Naive thymus-derived CD4-positive, alpha-beta T cell (primary cell): Measurements from ENCODE around the gene UBE2C. TPM values are rescaled to one million over a fixed set of nuclear protein-coding genes. Genes with fewer than 3 reads are reported as not detected.
"Not testable (repeated sequence)": the region's sequence is repeated elsewhere in the genome, so short reads cannot be mapped to it uniquely, and the experiment has no call there.

Experiments used
- ATAC-seq: fragments of 150-1000 bp; cut with Tn5 transposase; 2 replicates; pipeline ENCODE4 v1.10.0; 2021; ENCODE audit warnings: mild to moderate bottlenecking, moderate library complexity
- CTCF ChIA-PET: fragments of 350-600 bp; sonication (Branson Sonifier 250); formaldehyde crosslinking; loops from one replicate; lab custom pipeline; 2021; ENCODE audit warnings: antibody characterized with exemption; lab: Charles Lee
- POLR2A ChIA-PET: fragments of 350-600 bp; sonication (Branson Sonifier 250); formaldehyde crosslinking; loops from one replicate; lab custom pipeline; 2021; ENCODE audit warnings: antibody characterized with exemption, inconsistent platforms; lab: Charles Lee
- DNase-seq, 9 donors: peaks; one replicate each; pipeline versions ENCODE4 v3.0.0 to v3.0.0-alpha.2; 2020 to 2022; ENCODE audit warnings: mixed read lengths in 1 of 9
- H3K27ac ChIP-seq: one replicate; pipeline ENCODE4 v1.7.0; 2013; ENCODE audit warnings: mild to moderate bottlenecking, low read depth, low read length, moderate library complexity
- H3K27me3 ChIP-seq, 2 donors: one replicate each; pipeline ENCODE4 v1.7.0; 2013; ENCODE audit warnings: low read length in 2 of 2, mild to moderate bottlenecking in 2 of 2, moderate library complexity in 2 of 2; ENCODE audit not compliant: control insufficient read depth in 2 of 2, insufficient read depth in 2 of 2
- H3K36me3 ChIP-seq, 3 experiments: 1 replicate in 2 of 3; 2 replicates in 1 of 3; pipeline ENCODE4 v1.7.0; 2013; ENCODE audit warnings: low read length in 3 of 3, mild to moderate bottlenecking in 3 of 3, moderate library complexity in 1 of 3; ENCODE audit not compliant: insufficient read depth in 3 of 3, control insufficient read depth in 2 of 3
- H3K4me1 ChIP-seq, 2 donors: one replicate each; pipeline ENCODE4 v1.7.0; 2013; ENCODE audit warnings: low read length in 2 of 2, mild to moderate bottlenecking in 2 of 2, moderate library complexity in 1 of 2; ENCODE audit not compliant: control insufficient read depth in 2 of 2, insufficient read depth in 2 of 2
- H3K4me3 ChIP-seq: 2 replicates; pipeline ENCODE4 v1.7.0; 2013; ENCODE audit warnings: mild to moderate bottlenecking, low read length
- H3K9me3 ChIP-seq, 3 experiments: 1 replicate in 2 of 3; 2 replicates in 1 of 3; pipeline ENCODE4 v1.7.0; 2013; ENCODE audit warnings: low read length in 3 of 3; ENCODE audit not compliant: control insufficient read depth in 2 of 3
- H3K27ac Mint-ChIP-seq, 9 donors: one replicate each; pipeline ENCODE4 v1.8.0; 2020 to 2022; ENCODE audit warnings: mixed read lengths in 9 of 9, mild to moderate bottlenecking in 8 of 9, moderate library complexity in 5 of 9, inconsistent platforms in 2 of 9
- H3K27me3 Mint-ChIP-seq, 5 donors: one replicate each; pipeline ENCODE4 v1.8.0; 2021 to 2022; ENCODE audit warnings: mixed read lengths in 5 of 5, mild to moderate bottlenecking in 1 of 5
- H3K36me3 Mint-ChIP-seq, 5 donors: one replicate each; pipeline ENCODE4 v1.8.0; 2020 to 2022; ENCODE audit warnings: mixed read lengths in 5 of 5, mild to moderate bottlenecking in 3 of 5, inconsistent platforms in 1 of 5
- H3K4me1 Mint-ChIP-seq, 7 donors: one replicate each; pipeline ENCODE4 v1.8.0; 2020 to 2022; ENCODE audit warnings: mixed read lengths in 7 of 7, mild to moderate bottlenecking in 3 of 7, inconsistent platforms in 1 of 7
- H3K4me3 Mint-ChIP-seq, 10 donors: one replicate each; pipeline ENCODE4 v1.8.0; 2020 to 2022; ENCODE audit warnings: mild to moderate bottlenecking in 10 of 10, mixed read lengths in 10 of 10, moderate library complexity in 6 of 10, inconsistent platforms in 2 of 10
- H3K9me3 Mint-ChIP-seq, 11 donors: one replicate each; pipeline ENCODE4 v1.8.0; 2020 to 2022; ENCODE audit warnings: mixed read lengths in 11 of 11, mild to moderate bottlenecking in 4 of 11, inconsistent platforms in 1 of 11, moderate library complexity in 1 of 11
- intact Hi-C, 2 donors: fragments of 100-400 bp; cut with micrococcal nuclease; formaldehyde crosslinking; loops; one replicate each; pipeline ENCODE4 v1.15.1; 2023
- polyA plus RNA-seq, 2 donors: library from polyadenylated mRNA; unstranded; fragments of 300-500 nt; fragmentation: Illumina TruSeq; gene quantifications; one replicate each; pipeline ENCODE4 v1.2.3, GENCODE V29; 2021
- total RNA-seq, 6 experiments: library from RNA in 5 of 6; stranded (reverse) in 5 of 6; gene quantifications; 1 replicate in 5 of 6; 2 replicates in 1 of 6; pipeline ENCODE4 v1.2.3 and lab custom pipeline; 2021 to 2026

UBE2C gene
- total and polyA plus RNA-seq, 7 experiments from 2014 or later = 0.50 to 129 (median 0.75) TPM; not detected in 3

DNA sequence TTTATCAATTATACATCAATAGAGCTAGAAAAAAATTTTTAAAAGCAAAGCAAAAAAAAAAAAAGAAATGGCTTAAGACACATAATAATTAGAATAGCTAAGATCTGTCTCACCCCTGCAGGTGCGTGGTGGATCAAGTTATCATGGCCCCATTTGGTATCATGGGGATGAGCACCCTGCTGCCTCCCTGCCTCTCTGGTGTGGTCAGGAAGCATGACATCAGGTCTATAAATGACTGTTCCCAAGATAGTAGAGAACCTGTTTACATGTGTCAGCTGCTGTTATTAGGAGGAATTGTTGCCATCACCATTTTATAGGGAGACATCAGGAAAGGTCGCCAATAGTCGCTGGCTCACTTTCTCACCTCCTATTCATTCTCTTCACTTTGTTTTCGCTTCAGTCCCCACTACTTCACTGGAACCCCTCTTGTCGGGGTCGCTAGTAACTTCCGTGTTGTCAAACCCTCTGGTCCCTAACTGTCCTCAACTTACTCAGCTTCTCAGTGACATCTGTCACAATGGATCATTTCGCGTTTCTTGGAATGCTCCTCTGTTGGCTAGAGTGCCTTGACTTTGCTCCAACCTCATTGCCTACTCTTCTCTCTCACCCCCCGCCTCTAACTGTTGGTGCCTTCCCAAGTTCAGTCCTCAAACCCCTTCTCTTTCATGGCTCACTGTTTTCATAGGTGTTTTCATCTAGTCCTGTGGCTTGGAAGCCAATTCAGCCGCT is 15.9 kb upstream of the UBE2C start:
- H3K4me3 ChIP-seq = no peak overlapping the region
- peaks cover 12 to 39% (median 20%) of the 10 kb centered on the region in 3 experiments for H3K36me3 ChIP-seq
- DNase-seq (no peak), ATAC-seq (no peak)
- H3K9me3 Mint-ChIP-seq = peaks cover 0 to 1% (median 0%) of the 10 kb centered on the region in 11 donors
- H3K27me3 ChIP-seq = no peaks in the 10 kb centered on the region
- no peak overlapping the region for H3K27ac ChIP-seq
- intact Hi-C loops = loop anchor here in 1 of 2 donors (5.0 to 10.0 kb wide), 3 partner anchors 96 to 568 kb away; partner anchors contain the start of genes CTSA, NEURL2 and PCIF1
- H3K36me3 Mint-ChIP-seq = peaks cover 4 to 31% (median 19%) of the 10 kb centered on the region in 5 donors
- peaks cover 18 to 32% (median 27%) of the 10 kb centered on the region in 7 donors for H3K4me1 Mint-ChIP-seq
- no peaks in the 10 kb centered on the region for H3K9me3 ChIP-seq
- no peak overlapping the region for H3K4me3 Mint-ChIP-seq
- H3K27ac Mint-ChIP-seq = no peak overlapping the region
- peaks cover 12 to 15% of the 10 kb centered on the region in 2 donors for H3K4me1 ChIP-seq
- no peaks in the 10 kb centered on the region for H3K27me3 Mint-ChIP-seq
- CTCF ChIA-PET = no interaction called here
- POLR2A ChIA-PET = interaction anchor here (0.6 kb wide), 1 partner anchor 1475 kb away, joined by 4 read pairs; no protein-coding TSS in a partner anchor

DNA sequence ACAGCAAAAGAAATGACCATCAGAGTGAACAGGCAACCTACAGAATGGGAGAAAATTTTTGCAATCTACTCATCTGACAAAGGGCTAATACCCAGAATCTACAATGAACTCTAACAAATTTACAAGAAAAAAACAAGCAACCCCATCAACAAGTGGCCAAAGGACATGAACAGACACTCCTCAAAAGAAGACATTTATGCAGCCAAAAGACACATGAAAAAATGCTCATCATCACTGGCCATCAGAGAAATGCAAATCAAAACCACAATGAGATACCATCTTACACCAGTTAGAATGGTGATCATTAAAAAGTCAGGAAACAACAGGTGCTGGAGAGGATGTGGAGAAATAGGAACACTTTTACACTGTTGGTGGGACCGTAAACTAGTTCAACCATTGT is 14.9 kb upstream of the UBE2C start:
- H3K27me3 ChIP-seq, H3K9me3 ChIP-seq, CTCF ChIA-PET, H3K27me3 Mint-ChIP-seq, POLR2A ChIA-PET, H3K4me3 ChIP-seq, H3K27ac ChIP-seq, ATAC-seq, H3K4me3 Mint-ChIP-seq, H3K9me3 Mint-ChIP-seq, DNase-seq: not testable (repeated sequence)
- Histone ChIP-seq H3K4me1 (peaks cover 10 to 12% of the 10 kb centered on the region in 2 donors), H3K36me3 (peaks cover 18 to 45% (median 29%) of the 10 kb centered on the region in 3 experiments)
- H3K4me1 Mint-ChIP-seq = peaks cover 15 to 26% (median 20%) of the 10 kb centered on the region in 7 donors
- intact Hi-C loops = loop anchor here in 1 of 2 donors (5.0 to 10.0 kb wide), 3 partner anchors 95 to 567 kb away; partner anchors contain the start of genes CTSA, NEURL2 and PCIF1
- H3K27ac Mint-ChIP-seq = peak overlapping the region in 1 of 9 donors; percentile 48
- peaks cover 4 to 38% (median 19%) of the 10 kb centered on the region in 5 donors for H3K36me3 Mint-ChIP-seq

DNA sequence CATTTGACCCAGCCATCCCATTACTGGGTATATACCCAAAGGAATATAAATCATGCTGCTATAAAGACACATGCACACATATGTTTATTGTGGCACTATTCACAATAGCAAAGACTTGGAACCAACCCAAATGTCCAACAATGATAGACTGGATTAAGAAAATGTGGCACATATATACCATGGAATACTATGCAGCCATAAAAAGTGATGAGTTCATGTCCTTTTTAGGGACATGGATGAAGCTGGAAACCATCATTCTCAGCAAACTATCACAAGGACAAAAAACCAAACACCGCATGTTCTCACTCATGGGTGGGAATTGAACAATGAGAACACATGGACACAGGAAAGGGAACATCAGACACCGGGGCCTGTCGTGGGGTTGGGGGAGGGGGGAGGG is 14.5 kb upstream of the UBE2C start:
- H3K27me3 Mint-ChIP-seq, H3K4me3 Mint-ChIP-seq, H3K4me1 ChIP-seq, H3K27ac ChIP-seq, H3K9me3 ChIP-seq, ATAC-seq, DNase-seq, H3K9me3 Mint-ChIP-seq, H3K4me3 ChIP-seq, H3K27ac Mint-ChIP-seq, H3K27me3 ChIP-seq: not testable (repeated sequence)
- intact Hi-C loops = loop anchor here in 1 of 2 donors (5.0 to 10.0 kb wide), 3 partner anchors 94 to 567 kb away; partner anchors contain the start of genes CTSA, NEURL2 and PCIF1
- CTCF ChIA-PET = interaction anchor here (2.1 kb wide), 2 partner anchors 14 to 164 kb away, joined by 6 to 8 read pairs; no protein-coding TSS in a partner anchor
- H3K36me3 ChIP-seq = peaks cover 21 to 49% (median 34%) of the 10 kb centered on the region in 3 experiments
- H3K36me3 Mint-ChIP-seq = peaks cover 4 to 39% (median 19%) of the 10 kb centered on the region in 5 donors
- POLR2A ChIA-PET = interaction anchor here (0.8 kb wide), 1 partner anchor 137 kb away, joined by 3 read pairs; no protein-coding TSS in a partner anchor
- peaks cover 10 to 22% (median 15%) of the 10 kb centered on the region in 7 donors for H3K4me1 Mint-ChIP-seq

DNA sequence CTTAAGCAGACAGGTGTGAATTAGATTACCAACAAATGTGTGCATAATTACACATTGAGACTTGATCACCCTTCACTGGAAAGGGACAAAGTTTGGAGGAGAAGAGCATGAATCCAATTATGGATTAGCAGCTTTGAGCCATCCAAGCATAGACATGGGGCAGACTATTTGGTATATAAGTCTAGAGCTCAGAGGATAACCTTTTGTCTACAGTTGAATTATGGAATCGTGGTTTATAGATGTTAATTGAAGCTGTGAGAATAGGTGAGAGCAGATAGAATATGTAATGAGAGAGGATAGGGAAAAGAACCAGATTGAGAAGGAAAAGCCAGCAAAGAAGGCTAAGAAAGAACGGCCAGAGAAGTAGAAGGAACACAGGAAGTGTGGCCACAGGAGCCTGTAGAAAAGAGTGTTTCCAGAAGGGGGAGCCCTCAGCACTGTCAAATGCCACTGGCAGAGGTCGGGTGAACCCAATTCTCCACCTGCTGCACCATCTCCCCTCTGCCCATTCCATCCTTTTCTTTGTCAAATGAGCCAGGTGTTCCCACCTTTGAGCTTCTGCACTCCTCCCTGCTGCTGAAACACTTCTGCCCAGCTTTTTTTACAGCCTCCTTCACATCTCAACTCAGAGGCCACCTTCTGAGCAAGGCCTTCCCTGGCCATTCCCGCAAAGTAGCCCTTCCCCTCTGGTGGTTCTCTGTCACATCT is 13.4 kb upstream of the UBE2C start:
- Mint-ChIP-seq H3K36me3 (peaks cover 8 to 40% (median 23%) of the 10 kb centered on the region in 5 donors), H3K9me3 (no peaks in the 10 kb centered on the region), H3K4me1 (peaks cover 9 to 21% (median 11%) of the 10 kb centered on the region in 7 donors), H3K27ac (peak overlapping the region in 8 of 9 donors; percentile 1 to 92 (median 52)), H3K27me3 (no peaks in the 10 kb centered on the region), H3K4me3 (no peak overlapping the region)
- H3K36me3 ChIP-seq = peaks cover 26 to 55% (median 41%) of the 10 kb centered on the region in 3 experiments
- H3K27ac ChIP-seq = peak overlapping the region; percentile 24
- no peaks in the 10 kb centered on the region for H3K9me3 ChIP-seq
- ChIA-PET POLR2A (interaction anchor here (0.5 to 1.2 kb wide), 3 partner anchors 136 to 733 kb away, joined by 3 to 6 read pairs (median 3); partner anchors contain the start of gene ZNF335), CTCF (interaction anchor here (0.6 to 2.1 kb wide), 10 partner anchors 16 to 461 kb away, joined by 3 to 8 read pairs (median 4); no protein-coding TSS in a partner anchor)
- DNase-seq (peak; percentile 25 to 70 (median 58)), ATAC-seq (peak; percentile 96)
- peaks cover 4 to 7% of the 10 kb centered on the region in 2 donors for H3K4me1 ChIP-seq
- intact Hi-C loops = loop anchor here (1.0 to 10.0 kb wide), 9 partner anchors 13 to 566 kb away; partner anchors contain the start of genes CTSA (in 2 of the 2), NEURL2 (in 2 of the 2), PCIF1 (in 2 of the 2) and ACOT8 (in 1 of the 2)
- no peaks in the 10 kb centered on the region for H3K27me3 ChIP-seq
- H3K4me3 ChIP-seq = no peak overlapping the region

DNA sequence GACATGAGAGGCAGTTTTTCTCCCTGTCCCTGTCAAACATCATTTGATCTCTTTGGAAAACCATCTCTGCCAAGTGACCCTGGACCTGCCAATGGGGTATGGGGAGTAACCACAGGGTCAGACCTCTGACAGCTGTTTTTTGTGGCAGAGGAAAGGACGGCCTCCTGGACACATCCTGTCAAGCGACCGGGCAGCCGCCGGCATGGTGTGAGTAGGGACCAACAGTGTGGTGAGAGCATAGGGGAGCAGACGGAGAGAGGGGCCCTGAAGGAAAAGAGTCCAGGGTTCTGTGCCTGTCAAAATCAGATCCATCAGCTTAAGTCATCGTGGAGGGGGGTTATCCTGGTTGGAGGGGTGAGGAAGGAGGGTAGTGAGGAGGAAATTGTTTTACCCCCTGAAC is 10.6 kb upstream of the UBE2C start:
- Histone ChIP-seq H3K27me3 (no peaks in the 10 kb centered on the region), H3K9me3 (no peaks in the 10 kb centered on the region), H3K27ac (no peak overlapping the region), H3K36me3 (peaks cover 31 to 62% (median 35%) of the 10 kb centered on the region in 3 experiments), H3K4me3 (no peak overlapping the region), H3K4me1 (peaks cover 4 to 7% of the 10 kb centered on the region in 2 donors)
- Mint-ChIP-seq H3K4me1 (peaks cover 8 to 11% (median 10%) of the 10 kb centered on the region in 7 donors), H3K9me3 (no peaks in the 10 kb centered on the region), H3K27ac (no peak overlapping the region), H3K4me3 (no peak overlapping the region), H3K36me3 (peaks cover 17 to 37% (median 21%) of the 10 kb centered on the region in 5 donors), H3K27me3 (no peaks in the 10 kb centered on the region)
- intact Hi-C loops = no loop called here
- CTCF ChIA-PET = interaction anchor here (0.7 kb wide), 1 partner anchor 356 kb away, joined by 4 read pairs; no protein-coding TSS in a partner anchor
- POLR2A ChIA-PET = interaction anchor here (0.5 kb wide), 1 partner anchor 10 kb away, joined by 7 read pairs; no protein-coding TSS in a partner anchor
- DNase-seq = no peak
- no peak for ATAC-seq
